HG03025 (cell line): Measurements from ENCODE around the gene SFSWAP.

Experiments
- ATAC-seq: cut with Tn5 transposase; IDR thresholded peaks from one replicate; pipeline ENCODE4 v1.9.1; 2021; ENCODE audit warnings: mild to moderate bottlenecking, moderate library complexity; ENCODE audit not compliant: unreplicated experiment, low FRiP score

SFSWAP gene

DNA sequence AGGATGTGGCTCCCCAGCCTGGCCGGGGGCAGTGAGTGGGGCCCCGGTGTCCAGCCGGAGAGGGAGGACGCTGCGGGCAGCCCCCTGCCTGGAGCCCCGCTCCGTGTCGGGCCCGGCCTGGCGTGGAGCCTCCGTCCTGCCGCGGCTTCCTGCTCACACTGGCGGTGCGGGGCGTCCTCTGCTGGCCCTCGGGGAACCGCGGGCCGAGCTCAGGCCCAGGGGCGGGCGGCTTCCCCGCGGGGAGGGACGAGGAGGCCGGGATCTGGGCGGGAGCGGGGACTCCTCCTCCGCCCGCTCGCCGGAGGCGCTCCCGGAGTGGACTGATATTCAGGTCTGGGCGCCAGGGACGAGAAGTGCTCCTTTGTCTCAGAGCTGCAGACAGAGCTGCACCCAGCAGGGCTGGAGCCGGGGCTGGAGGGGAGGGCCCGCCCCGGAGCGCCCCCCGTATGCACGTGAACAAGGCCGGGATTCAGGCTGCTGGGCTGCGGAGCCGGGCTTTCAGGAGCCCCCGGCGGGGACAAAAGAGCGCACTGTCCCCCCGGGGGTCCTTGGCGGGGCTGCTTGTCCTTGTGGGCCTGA, 119.5 kb downstream of the SFSWAP start:
- ATAC-seq, result no peak

DNA sequence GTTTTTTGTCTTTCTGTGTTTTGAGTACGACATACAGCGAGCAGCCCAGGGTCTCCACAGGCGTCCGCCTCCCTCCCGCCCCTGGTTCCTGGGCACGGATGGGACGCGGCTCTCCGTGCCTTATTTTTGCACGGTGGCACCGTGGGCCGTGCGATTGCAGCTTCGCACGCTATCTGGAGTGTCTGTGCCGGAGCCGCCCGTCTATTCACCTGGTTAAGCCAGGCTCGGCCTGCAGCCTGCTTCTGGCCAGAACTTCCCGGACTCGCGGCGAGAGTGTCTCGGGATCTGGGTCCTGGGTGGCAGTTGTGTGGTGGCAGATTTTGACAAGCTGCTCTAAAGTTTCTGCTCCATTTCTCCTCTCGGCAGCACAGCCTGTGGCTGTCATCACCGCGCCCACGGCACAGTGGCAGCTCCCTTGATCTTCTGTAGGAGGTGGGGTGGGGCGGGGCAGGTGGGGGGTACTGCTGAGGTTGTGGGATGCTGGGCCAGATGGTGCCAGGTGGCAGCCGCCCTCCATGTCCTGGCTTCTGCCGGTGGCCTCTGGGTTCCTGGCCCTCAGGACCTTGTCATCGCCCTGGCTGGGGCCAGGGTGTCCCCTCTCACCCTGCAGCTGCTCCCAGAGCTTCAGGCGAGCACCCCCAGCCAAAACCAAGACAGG, 120.2 kb downstream of the SFSWAP start:
- no peak for ATAC-seq

DNA sequence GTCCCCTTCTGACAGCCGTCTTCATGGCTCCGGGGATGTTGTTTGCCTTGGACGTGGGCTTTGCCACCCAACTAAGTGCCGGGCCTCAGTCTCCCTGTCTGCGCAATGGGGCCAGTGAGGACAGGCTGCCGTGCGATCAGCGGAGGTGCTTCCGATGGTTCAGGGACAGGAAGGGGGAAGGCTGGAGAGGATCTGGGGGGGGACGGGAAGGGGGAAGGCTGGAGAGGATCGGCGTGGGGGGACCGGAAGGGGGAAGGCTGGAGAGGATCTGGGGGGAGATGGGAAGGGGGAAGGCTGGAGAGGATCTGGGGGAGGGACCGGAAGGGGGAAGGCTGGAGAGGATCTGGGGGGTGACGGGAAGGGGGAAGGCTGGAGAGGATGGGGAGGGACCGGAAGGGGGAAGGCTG, 120.7 kb downstream of the SFSWAP start:
- ATAC-seq, result no peak

DNA sequence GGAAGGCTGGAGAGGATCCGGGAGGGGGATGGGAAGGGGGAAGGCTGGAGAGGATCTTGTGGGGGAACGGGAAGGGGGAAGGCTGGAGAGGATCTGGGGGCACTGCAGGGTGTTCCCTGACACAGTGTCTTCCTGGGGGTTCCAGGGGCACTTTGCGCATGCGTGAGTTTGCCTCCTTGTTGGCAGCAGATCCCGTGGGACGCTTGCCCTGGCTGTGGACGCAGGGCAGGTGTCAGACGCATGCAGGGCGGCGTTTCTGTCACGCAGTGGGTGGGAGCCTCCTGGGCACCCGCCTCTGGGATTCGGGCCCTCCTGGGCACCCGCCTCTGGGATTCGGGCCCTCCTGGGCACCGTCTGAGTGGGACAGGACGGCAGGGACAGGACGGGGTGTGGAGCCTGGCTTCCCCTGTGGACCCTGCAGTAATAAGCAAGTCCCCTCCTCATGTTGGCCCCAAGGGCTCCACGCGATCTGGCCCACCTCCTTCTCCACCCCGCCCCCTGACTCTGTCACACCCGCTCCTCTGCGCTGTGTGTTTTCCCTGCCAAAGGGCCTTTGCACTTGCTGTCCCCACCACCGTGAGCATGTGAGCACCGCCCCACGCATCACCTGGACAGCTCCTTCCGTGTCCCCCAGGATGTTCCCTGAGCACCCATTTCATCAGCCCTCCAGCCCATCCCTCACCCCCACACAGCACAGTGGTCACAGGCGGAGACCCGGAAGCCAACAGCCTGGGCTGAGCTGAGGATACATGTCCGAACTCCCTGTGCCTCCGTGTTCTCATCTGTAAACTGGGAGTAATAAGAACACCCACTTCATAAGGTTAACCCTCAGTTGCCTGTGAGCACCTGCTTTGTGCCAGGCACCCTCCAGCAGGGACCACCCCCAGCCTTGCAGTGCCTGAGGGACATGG, 121.7 kb downstream of the SFSWAP start:
- no peak for ATAC-seq

DNA sequence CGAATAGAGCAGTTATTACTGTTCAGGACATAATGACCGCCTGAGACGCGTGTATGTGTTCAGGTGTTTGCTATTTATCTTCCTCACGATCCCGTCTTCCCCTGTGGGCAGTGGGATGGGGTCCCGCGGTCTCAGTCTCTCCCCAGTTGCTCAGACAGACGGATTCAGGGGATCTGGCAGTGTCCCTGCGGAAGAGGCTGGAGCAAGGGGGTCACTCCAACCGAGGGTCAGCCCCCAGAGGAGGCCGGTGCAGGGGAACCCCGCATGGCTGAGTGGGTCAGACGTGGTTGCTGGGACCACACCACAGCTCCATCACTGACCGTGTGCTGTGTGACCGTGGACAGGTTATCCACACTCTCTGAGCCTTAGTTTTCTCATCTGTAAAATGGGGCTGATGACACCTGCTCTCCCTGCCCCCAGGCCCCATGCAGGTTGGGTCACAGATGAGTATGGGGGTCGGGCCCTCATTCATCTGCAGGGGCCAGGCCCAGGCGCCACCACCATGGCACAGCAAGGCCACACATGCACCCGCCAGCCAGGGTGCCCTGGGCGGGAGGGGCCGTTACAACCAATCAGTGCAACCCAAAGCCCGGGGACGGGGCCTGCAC, 122.5 kb downstream of the SFSWAP start:
- no peak for ATAC-seq

DNA sequence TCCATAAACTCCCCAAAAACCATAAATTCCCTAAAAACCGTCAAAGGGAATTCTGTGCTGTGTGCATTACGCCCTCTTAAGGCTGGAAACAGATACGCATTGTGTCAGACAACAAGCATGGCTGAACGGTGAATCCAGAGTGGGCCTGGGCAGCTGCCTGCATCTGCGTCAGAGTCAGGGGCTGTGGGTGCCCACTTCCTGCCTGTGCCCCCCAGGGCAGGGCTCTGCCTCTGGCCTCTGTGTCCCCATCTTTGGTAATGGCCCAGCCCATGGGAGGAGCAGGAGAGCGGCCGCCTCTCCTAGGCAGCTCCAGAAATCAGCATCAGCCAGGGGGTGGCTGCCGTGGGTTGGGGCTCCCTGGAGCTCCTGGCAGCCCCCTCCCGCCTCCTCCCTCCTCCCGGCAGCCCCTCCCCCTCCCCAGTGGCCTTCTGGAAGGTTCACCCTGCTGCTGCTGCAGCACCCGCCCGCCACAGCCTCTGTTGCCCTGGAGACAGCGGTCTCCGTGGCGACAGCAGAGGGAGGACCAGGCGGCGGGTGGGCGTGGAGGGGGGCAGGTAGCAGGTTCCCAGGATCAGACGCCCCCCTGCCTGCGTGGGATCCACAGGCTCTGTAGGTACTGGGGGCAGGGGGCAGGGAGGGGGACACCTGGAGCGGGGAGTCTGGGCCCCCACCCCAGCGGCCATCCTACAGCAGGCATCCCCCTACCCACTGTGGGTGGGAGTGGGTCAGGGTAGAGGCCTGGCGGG, 123.2 kb downstream of the SFSWAP start:
- ATAC-seq, result no peak

DNA sequence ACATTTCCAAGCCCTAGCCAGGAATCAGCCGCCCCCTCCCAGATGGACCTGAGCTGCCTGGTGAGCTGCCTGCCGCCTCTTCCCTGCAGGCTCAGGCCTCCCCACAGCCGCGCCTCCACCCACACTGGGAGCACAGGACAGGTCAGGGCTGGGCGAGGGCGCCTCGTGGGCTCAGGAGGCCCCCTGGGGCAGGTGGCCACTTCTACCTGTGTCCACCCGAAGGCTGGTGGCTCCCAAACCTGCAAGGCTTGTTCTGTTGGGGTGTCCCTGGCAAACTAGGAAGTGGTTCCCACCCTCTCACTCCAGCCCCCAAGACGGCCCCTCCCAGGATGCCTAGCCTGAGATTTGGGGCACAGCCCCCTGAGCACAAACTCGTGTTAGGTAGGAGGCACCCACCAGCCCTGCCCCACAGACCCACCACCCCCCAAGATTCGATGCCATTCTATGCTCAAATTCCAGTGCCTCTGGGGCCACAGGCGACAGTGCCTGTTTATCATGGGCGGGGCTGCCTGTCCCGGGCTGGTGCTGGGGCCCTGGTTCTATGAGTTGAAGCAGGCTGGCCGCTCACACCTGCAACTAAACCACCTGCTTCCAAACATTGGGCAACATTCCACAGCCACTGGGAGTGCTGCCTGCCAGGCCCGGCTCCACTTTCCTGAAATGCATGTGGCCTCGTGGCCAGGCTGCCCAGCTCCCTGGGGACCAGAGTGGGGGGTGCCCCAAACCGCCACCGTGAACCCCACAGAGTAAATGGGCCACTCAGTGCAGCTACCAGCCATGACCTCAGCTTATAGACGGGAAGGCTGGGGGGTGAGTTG, 124.1 kb downstream of the SFSWAP start:
- ATAC-seq, result no peak

DNA sequence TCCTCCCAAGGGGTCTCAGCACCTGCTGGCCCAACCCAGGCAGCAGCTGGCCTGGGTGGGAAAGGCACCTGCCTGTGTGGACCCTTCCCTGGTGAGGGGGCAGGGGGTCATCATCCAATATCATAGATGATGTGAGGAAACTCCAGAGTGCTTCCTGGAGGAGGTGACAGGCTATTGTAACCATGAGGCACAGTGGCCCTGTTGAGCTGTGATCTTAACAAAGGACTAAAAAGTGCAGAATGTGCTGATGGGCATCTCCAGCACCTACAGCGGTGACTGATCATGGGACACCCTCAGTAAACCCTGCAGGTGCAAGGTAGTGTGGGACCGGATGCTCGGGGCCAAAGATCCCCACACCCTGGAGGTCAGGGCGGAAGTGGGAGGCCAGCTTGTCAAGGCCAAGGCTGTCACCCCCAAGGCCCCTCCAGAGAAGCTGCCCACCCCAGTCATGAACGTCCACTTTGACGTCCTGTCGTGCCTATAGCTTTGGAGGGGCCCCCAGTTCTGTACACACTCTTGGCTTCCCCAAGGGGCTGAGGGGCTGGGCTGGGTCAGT, 124.8 kb downstream of the SFSWAP start:
- no peak for ATAC-seq

DNA sequence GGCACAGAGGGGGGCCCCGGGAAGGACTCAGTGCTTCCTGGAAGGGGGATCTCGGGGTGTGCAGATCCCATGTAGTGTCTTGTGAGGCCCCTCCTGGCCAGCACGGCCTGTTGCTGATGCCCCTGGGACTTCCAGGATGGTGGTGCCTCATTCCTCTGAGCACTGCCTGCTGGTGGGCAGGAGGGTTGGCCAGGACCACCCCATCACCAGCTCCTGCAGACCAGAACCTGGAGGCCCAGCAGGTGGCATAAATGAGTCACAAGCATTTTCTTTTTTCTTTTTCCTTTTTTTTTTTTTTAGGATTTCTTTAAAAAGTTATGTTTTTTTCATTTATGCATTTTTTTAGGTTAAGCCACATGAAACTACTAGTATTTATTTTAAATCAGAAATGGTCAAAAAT, 125.3 kb downstream of the SFSWAP start:
- ATAC-seq, result no peak

DNA sequence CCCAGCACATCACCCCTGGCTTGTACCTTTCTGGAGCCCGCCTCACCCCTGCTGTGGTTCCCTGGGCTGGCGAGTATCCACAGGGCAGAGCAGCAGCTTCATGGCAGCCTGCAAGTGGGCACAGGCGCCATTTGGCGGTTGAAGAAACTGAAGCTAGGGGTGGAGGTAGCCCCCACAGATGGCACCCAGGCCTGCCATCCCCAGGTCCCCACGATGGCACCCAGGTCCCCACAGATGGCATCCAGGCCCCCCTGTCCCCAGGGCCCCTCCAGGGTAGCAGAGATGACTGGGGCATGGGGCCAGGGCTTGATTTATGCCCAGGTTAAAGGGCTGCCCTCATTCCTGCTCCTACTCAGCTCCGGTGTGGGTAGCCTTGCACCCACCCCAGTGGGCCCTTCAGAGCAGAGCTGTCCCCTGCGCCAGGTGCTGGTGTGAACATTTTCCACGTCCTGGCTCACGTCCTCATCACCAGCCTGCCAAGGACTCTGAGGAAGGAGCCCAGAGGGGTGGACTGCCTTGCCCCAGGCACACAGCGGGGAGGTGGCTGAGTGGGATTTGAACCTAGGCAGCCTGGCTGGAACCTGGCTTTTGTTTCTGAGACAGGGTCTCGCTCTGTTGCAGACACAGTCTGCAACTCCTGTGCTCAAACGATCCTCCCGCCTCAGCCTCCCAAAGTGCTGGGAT, 126.0 kb downstream of the SFSWAP start:
- no peak for ATAC-seq

DNA sequence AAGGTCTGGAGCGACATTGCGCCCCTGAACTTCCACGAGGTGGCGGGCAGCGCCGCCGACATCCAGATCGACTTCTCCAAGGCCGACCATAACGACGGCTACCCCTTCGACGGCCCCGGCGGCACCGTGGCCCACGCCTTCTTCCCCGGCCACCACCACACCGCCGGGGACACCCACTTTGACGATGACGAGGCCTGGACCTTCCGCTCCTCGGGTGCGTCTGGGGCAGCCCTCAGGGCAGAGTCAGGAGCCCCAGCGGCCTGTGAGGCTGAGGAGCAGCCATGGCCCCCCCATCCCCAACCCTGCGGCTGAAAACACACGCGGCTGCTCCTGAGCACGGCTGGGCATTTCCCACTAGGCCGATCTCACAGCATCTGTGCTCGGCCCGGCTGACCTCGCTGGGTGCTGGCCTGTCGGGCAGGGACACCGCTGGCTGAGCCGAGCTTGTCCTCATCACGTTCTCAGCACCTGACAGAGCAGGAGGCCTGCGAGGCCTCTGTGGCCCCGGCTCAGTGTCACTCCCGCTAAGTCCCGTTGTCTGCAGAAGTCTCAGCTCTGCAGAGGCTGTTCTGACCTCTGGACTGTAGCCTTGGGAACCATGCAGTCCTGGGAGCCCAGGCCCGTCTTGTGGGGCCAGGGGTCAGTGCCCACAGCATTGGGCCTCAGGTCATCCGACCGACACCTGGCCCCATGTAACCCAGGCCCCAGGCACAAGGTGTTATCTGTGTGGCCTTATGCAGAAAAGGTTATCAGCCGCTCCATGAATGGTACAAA, 129.9 kb downstream of the SFSWAP start:
- ATAC-seq, result no peak

DNA sequence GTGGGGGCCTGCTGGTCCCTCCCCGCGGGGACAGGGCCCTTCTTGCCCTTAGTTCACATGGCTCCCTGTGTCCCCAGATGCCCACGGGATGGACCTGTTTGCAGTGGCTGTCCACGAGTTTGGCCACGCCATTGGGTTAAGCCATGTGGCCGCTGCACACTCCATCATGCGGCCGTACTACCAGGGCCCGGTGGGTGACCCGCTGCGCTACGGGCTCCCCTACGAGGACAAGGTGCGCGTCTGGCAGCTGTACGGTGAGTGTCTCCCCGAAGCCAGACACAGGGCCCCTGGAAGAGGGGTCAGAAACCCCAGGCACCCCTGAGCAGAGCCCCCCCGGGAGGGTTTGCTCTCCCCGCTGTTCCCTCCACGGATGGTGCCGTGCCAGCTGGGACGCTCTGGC, 130.7 kb downstream of the SFSWAP start:
- no peak for ATAC-seq

DNA sequence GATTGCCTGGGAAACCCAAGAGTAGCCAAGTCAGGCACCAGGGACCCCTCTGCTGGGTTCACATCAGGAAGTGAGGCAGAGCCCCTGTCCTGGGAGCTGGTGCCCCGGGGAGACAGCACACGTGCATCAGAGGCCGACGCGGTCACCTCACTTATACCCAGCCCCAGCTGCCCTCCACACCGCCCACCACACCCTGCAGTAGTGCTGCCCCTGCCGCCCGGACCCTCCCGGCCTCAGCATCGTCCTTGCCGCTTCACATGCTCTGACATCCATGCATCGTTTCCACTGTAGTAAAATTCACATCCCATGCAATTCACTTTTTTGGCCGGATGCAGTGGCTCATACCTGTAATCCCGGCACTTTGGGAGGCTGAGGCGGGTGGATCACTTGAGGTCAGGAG, 131.3 kb downstream of the SFSWAP start:
- ATAC-seq, result no peak

DNA sequence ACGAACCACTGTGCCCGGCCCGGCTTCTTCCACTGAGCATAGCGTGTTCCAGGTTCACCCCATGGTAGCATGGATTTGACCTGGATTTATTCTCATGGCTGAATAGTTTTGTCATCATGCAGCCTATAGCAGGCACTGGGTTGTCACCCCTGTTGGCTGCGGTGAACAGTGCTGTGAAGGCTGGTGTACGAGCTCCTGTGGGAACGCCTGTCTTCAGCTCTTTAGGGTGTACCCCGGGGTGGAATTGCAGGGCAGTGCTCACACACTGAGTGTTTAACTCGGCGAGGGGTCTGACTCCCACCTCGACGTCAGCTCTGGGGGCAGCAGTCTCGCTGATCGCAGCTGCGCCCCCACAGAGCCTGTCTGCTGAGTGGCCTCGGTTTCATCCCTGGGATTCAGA, 132.6 kb downstream of the SFSWAP start:
- ATAC-seq, result no peak

DNA sequence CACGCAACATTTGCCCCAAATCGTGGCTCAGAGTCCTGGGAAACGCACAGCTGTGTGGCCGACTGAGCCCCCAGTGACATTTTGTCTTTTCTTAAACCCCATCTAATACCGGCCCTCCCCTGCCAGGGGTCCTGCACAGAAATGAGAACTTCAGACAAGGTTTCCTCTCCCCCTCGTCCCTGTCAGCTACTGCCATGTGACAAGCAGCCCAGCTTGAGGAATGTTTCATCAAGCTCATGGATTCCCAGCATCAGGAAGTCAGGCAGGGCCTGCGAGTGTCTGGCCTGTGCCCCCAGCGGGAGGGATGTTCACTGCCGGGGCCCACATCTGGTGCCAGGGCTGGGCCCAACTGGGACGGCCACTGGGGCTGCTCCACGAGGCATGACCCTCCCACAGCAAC, 133.2 kb downstream of the SFSWAP start:
- no peak for ATAC-seq

DNA sequence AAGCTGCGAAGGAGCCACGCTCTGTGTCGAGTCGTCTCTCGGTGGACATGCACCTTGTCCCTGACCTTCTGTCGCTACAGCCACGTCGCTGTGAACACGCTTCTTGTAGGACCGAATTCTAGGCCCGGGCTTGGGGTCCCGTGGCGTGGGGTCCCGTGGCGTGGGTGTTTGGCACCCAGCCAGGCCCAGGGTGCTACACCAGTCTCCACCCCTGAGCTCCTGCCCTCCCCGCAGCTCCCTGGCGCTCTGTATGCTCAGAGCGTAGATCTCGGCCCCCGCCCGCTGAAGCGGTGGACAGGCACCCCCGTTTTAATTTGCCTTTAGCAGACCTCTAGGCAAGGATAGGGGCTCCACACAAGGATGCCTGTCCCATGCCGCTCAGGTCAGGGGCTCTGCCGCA, 133.8 kb downstream of the SFSWAP start:
- no peak for ATAC-seq

DNA sequence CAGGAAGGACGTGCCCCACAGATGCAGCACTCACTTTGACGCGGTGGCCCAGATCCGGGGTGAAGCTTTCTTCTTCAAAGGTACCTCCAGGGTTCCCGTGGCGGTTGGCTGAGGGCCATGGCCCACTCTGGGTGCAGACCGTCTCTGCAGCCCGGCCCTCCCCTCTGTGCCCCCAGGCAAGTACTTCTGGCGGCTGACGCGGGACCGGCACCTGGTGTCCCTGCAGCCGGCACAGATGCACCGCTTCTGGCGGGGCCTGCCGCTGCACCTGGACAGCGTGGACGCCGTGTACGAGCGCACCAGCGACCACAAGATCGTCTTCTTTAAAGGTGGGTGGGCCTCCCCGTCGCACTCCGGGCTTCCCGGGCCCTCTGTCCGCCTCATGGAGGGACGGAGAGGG, 134.2 kb downstream of the SFSWAP start:
- no peak for ATAC-seq

DNA sequence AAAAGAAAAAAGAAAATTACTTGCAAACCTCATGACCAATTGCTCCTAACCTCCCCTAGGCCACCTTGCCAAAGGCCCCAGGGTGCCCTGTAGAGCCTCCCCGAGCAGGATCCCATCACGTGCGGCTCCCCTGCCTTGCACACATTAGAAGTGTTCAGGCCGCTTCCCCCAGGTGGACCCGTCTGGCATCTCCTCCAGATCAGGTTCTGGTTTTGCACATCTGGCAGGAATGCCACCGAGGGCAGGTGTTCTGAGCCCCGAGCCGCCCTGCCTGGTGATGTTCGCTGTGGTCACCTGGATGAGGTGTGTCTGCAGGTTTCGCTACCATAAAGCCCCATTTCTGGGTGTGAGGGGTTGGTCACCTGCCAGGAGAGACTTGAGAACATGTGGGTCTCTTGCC, 136.6 kb downstream of the SFSWAP start:
- ATAC-seq, result no peak
